ENCODE measurements around the gene LIN9.

Gene LIN9

DNA sequence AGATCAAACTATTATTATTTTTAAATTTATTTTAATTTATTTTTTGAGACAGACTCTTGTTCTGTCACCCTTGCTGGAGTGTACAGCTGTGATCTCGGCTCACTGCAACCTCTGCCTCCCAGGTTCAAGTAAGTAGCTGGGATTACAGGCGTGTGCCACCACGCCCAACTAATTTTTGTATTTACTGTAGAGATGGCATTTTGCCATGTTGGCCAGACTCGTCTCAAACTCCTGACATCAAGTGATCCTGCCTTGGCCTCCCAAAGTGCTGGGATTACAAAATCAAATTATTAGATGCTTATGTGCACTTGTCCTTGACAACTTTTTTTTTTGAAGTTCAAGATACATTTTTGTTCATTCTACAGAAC, 15.4 kb downstream of the LIN9 start:
- Histone ChIP-seq H3K27me3 (ENCODE audit: insufficient read depth, insufficient read length) (no peaks in the 10 kb centered on the region), H3K36me3 (ENCODE audit: insufficient read depth, insufficient read length, low read length) (peaks cover 52% of the 10 kb centered on the region), H3K9ac (ENCODE audit: insufficient read length, low read depth) (no peak overlapping the region)

GRCh38 chr1:226292874-226293552, 16.0 kb downstream of the LIN9 start:
- H3K4me3 ChIP-seq (ENCODE audit: insufficient read length, low read depth): no peak overlapping the region
- no peak overlapping the region for H3K9ac ChIP-seq (ENCODE audit: insufficient read length, low read depth)
- H3K27me3 ChIP-seq (ENCODE audit: insufficient read depth, insufficient read length): no peaks in the 10 kb centered on the region
- peaks cover 52% of the 10 kb centered on the region for H3K36me3 ChIP-seq (ENCODE audit: insufficient read depth, insufficient read length, low read length)
- H3K9me3 ChIP-seq (ENCODE audit: insufficient read depth, low read length): no peaks in the 10 kb centered on the region
- TF ChIP-seq ZNF274 (IDR thresholded peaks at IDR 0.05; ENCODE audit: low read depth, low read length) (no peak), SUZ12 (IDR thresholded peaks at IDR 0.05; ENCODE audit: extremely low read depth, insufficient read depth, insufficient read length) (no peak), YY1 (IDR thresholded peaks at IDR 0.05; ENCODE audit: insufficient read depth, insufficient read length) (no peak)
- no peak for DNase-seq (ENCODE audit: low read depth, low spot score)
- H3K4me1 ChIP-seq (ENCODE audit: insufficient read depth, insufficient read length): no peaks in the 10 kb centered on the region

More for the DNA sequence above, 15.4 kb downstream of the LIN9 start:
- no peaks in the 10 kb centered on the region for H3K4me1 ChIP-seq (ENCODE audit: insufficient read depth, insufficient read length)
- no peak for DNase-seq (ENCODE audit: low read depth, low spot score)
- no peaks in the 10 kb centered on the region for H3K9me3 ChIP-seq (ENCODE audit: insufficient read depth, low read length)
- no peak overlapping the region for H3K4me3 ChIP-seq (ENCODE audit: insufficient read length, low read depth)
- no peak for TF ChIP-seq SUZ12 (IDR thresholded peaks at IDR 0.05; ENCODE audit: extremely low read depth, insufficient read depth, insufficient read length)
- no peak for TF ChIP-seq ZNF274 (IDR thresholded peaks at IDR 0.05; ENCODE audit: low read depth, low read length)
- no peak for TF ChIP-seq YY1 (IDR thresholded peaks at IDR 0.05; ENCODE audit: insufficient read depth, insufficient read length)

DNA sequence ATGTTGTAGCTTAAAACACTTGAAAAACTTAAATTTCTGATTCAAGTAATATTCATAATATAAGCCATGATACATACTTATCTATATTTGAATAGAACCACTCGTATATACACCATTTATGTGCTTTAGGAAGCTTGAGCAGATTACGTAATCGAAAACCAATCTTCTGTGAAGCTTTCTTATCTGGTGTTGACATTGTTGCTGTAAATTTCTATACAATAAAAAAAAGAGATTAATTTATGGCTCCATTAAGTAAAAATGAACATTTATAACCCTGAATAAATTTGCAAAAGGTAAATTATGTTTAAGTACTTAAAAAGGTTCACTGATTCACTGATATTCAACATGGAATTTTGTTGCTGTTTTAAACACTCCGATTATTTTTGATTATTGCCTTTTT, 21.4 kb downstream of the LIN9 start:
- Histone ChIP-seq H3K27me3 (ENCODE audit: insufficient read depth, insufficient read length) (no peaks in the 10 kb centered on the region), H3K9me3 (ENCODE audit: insufficient read depth, low read length) (no peaks in the 10 kb centered on the region), H3K36me3 (ENCODE audit: insufficient read depth, insufficient read length, low read length) (peaks cover 48% of the 10 kb centered on the region), H3K4me3 (ENCODE audit: insufficient read length, low read depth) (no peak overlapping the region), H3K4me1 (ENCODE audit: insufficient read depth, insufficient read length) (no peaks in the 10 kb centered on the region), H3K9ac (ENCODE audit: insufficient read length, low read depth) (no peak overlapping the region)
- TF ChIP-seq SUZ12 (IDR thresholded peaks at IDR 0.05; ENCODE audit: extremely low read depth, insufficient read depth, insufficient read length) (no peak), ZNF274 (IDR thresholded peaks at IDR 0.05; ENCODE audit: low read depth, low read length) (no peak), YY1 (IDR thresholded peaks at IDR 0.05; ENCODE audit: insufficient read depth, insufficient read length) (no peak)
- no peak for DNase-seq (ENCODE audit: low read depth, low spot score)

DNA sequence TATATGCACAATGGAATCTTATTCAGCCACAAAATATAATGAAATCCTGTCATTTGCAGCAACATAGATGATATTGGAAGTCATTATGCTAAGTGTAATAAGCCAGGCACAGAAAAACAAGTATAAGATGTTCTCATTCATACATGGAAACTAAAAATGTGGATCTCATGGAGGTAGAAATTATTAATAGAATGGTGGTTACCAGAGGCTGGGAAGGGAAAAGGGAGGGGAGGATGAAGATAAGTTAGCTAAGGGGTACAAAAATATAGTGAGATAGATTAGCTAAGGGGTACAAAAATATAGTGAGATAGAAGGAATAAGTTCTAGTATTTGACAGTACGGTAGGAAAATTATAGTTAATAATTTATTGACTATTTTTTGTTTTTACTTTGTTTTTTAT, 27.9 kb downstream of the LIN9 start:
- DNase-seq (ENCODE audit: low read depth, low spot score): no peak
- H3K27me3 ChIP-seq (ENCODE audit: insufficient read depth, insufficient read length): no peaks in the 10 kb centered on the region
- no peak overlapping the region for H3K4me3 ChIP-seq (ENCODE audit: insufficient read length, low read depth)
- no peaks in the 10 kb centered on the region for H3K9me3 ChIP-seq (ENCODE audit: insufficient read depth, low read length)
- H3K36me3 ChIP-seq (ENCODE audit: insufficient read depth, insufficient read length, low read length): peaks cover 46% of the 10 kb centered on the region
- no peak for TF ChIP-seq ZNF274 (IDR thresholded peaks at IDR 0.05; ENCODE audit: low read depth, low read length)
- no peak for TF ChIP-seq SUZ12 (IDR thresholded peaks at IDR 0.05; ENCODE audit: extremely low read depth, insufficient read depth, insufficient read length)
- H3K4me1 ChIP-seq (ENCODE audit: insufficient read depth, insufficient read length): no peaks in the 10 kb centered on the region
- H3K9ac ChIP-seq (ENCODE audit: insufficient read length, low read depth): no peak overlapping the region

DNA sequence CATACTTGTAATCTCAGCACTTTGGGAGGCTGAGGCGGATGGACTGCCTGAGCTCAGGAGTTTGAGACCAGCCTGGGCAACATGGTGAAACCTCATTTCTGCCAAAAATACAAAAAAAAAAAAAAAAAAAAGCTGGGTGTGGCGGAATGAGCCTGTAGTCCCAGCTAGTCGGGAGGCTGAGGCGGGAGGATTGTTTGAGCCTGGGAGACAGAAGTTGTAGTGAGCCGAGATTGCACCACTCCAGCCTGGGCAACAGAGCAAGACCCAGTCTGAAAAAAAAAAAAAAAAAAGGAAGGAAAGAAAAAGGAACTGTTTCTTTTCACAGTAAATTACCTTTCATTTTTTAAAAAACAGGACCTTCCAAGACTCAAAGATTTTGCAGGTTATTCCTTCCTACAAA, 29.5 kb downstream of the LIN9 start:
- H3K9ac ChIP-seq (ENCODE audit: insufficient read length, low read depth): no peak overlapping the region
- DNase-seq (ENCODE audit: low read depth, low spot score): no peak
- H3K36me3 ChIP-seq (ENCODE audit: insufficient read depth, insufficient read length, low read length): peaks cover 39% of the 10 kb centered on the region
- H3K9me3 ChIP-seq (ENCODE audit: insufficient read depth, low read length): no peaks in the 10 kb centered on the region
- no peak overlapping the region for H3K4me3 ChIP-seq (ENCODE audit: insufficient read length, low read depth)
- no peaks in the 10 kb centered on the region for H3K27me3 ChIP-seq (ENCODE audit: insufficient read depth, insufficient read length)
- TF ChIP-seq YY1 (IDR thresholded peaks at IDR 0.05; ENCODE audit: insufficient read depth, insufficient read length): no peak
- TF ChIP-seq ZNF274 (IDR thresholded peaks at IDR 0.05; ENCODE audit: low read depth, low read length): no peak
- TF ChIP-seq SUZ12 (IDR thresholded peaks at IDR 0.05; ENCODE audit: extremely low read depth, insufficient read depth, insufficient read length): no peak
- no peaks in the 10 kb centered on the region for H3K4me1 ChIP-seq (ENCODE audit: insufficient read depth, insufficient read length)

DNA sequence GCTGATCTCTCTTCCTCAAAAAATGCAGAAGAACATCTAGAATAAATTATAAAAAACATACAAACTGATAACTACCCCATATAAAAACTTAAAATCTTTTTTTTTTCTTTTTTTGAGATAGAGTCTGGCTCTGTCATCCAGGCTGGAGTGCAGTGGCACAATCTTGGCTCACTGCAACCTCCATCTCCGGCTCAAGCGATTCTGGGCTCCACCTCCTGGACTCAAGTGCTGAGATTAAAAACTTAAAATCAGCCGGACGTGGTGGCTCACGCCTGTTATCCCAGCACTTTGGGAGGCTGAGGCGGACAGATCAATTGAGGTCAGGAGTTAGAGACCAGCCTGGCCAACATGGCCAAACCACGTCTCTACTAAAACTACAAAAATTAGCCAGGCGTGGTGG, 31.1 kb downstream of the LIN9 start:
- Histone ChIP-seq H3K27me3 (ENCODE audit: insufficient read depth, insufficient read length) (no peaks in the 10 kb centered on the region), H3K4me1 (ENCODE audit: insufficient read depth, insufficient read length) (no peaks in the 10 kb centered on the region), H3K36me3 (ENCODE audit: insufficient read depth, insufficient read length, low read length) (peaks cover 37% of the 10 kb centered on the region), H3K9ac (ENCODE audit: insufficient read length, low read depth) (no peak overlapping the region), H3K9me3 (ENCODE audit: insufficient read depth, low read length) (no peaks in the 10 kb centered on the region), H3K4me3 (ENCODE audit: insufficient read length, low read depth) (no peak overlapping the region)
- TF ChIP-seq YY1 (IDR thresholded peaks at IDR 0.05; ENCODE audit: insufficient read depth, insufficient read length) (no peak), SUZ12 (IDR thresholded peaks at IDR 0.05; ENCODE audit: extremely low read depth, insufficient read depth, insufficient read length) (no peak), ZNF274 (IDR thresholded peaks at IDR 0.05; ENCODE audit: low read depth, low read length) (no peak)
- no peak for DNase-seq (ENCODE audit: low read depth, low spot score)

- Histone ChIP-seq H3K9me3 (ENCODE audit: insufficient read depth, low read length) (no peaks in the 10 kb centered on the region), H3K4me1 (ENCODE audit: insufficient read depth, insufficient read length) (no peaks in the 10 kb centered on the region), H3K36me3 (ENCODE audit: insufficient read depth, insufficient read length, low read length) (peaks cover 32% of the 10 kb centered on the region), H3K9ac (ENCODE audit: insufficient read length, low read depth) (no peak overlapping the region), H3K4me3 (ENCODE audit: insufficient read length, low read depth) (no peak overlapping the region), H3K27me3 (ENCODE audit: insufficient read depth, insufficient read length) (no peaks in the 10 kb centered on the region)
- no peak for DNase-seq (ENCODE audit: low read depth, low spot score)
- TF ChIP-seq ZNF274 (IDR thresholded peaks at IDR 0.05; ENCODE audit: low read depth, low read length) (no peak), SUZ12 (IDR thresholded peaks at IDR 0.05; ENCODE audit: extremely low read depth, insufficient read depth, insufficient read length) (no peak), YY1 (IDR thresholded peaks at IDR 0.05; ENCODE audit: insufficient read depth, insufficient read length) (no peak)
Measured at GRCh38 chr1:226276987-226277386, 32.0 kb downstream of the LIN9 start.

Data from NT2/D1 (cell line).